Hematopoietic multipotent progenitor cell treated with erythropoietin and hydrocortisone succinate and interleukin-3 and kit ligand, for 6 days (in vitro differentiated cells): Measurements from ENCODE around the gene LRG1.

ENCODE experiments used
- DNase-seq: peaks from one replicate; pipeline ENCODE4 v3.0.0-alpha.2; 2015

The LRG1 gene

GRCh38 chr19:4539693-4540581, at the start of gene LRG1:
Gene LRG1, minus strand, starts transcription at chr19:4540036. Its CDS starts 23 bp downstream, at chr19:4540013.
- DNase-seq = peak; percentile 84

- no peak for DNase-seq
Measured at GRCh38 chr19:4588291-4588761, 48.5 kb upstream of the LRG1 start.

GRCh38 chr19:4587527-4587926, 47.7 kb upstream of the LRG1 start:
- DNase-seq = no peak

GRCh38 chr19:4586691-4587090, 46.9 kb upstream of the LRG1 start:
- DNase-seq = no peak

GRCh38 chr19:4586245-4586644, 46.4 kb upstream of the LRG1 start:
- DNase-seq = no peak

- DNase-seq = no peak
Measured at GRCh38 chr19:4585556-4585955, 45.7 kb upstream of the LRG1 start.

- no peak for DNase-seq
Measured at GRCh38 chr19:4584670-4585460, 45.0 kb upstream of the LRG1 start.

GRCh38 chr19:4583961-4584669, 44.3 kb upstream of the LRG1 start:
- DNase-seq = no peak

- DNase-seq = no peak
Measured at GRCh38 chr19:4582980-4583842, 43.4 kb upstream of the LRG1 start.

- DNase-seq = peak; percentile 47
Measured at GRCh38 chr19:4581666-4582553, 42.1 kb upstream of the LRG1 start.

GRCh38 chr19:4580961-4581665, 41.3 kb upstream of the LRG1 start:
- no peak for DNase-seq

- peak; percentile 39 for DNase-seq
Measured at GRCh38 chr19:4580021-4580901, 40.4 kb upstream of the LRG1 start.

GRCh38 chr19:4579389-4579788, 39.6 kb upstream of the LRG1 start:
- no peak for DNase-seq

- no peak for DNase-seq
Measured at GRCh38 chr19:4578552-4579248, 38.9 kb upstream of the LRG1 start.

- no peak for DNase-seq
Measured at GRCh38 chr19:4577020-4577782, 37.4 kb upstream of the LRG1 start.

GRCh38 chr19:4576016-4576933, 36.4 kb upstream of the LRG1 start:
- peak; percentile 71 for DNase-seq
